GM21576 (cell line): ENCODE measurements around the gene DMGDH.
A peak's percentile ranks its signal among the peaks of the same experiment; 100 is the strongest.

ENCODE experiments used
- ATAC-seq: cut with Tn5 transposase; IDR thresholded peaks from one replicate; pipeline ENCODE4 v1.9.1; 2021; ENCODE audit warnings: mild to moderate bottlenecking, moderate library complexity; ENCODE audit not compliant: unreplicated experiment

The DMGDH gene

DNA sequence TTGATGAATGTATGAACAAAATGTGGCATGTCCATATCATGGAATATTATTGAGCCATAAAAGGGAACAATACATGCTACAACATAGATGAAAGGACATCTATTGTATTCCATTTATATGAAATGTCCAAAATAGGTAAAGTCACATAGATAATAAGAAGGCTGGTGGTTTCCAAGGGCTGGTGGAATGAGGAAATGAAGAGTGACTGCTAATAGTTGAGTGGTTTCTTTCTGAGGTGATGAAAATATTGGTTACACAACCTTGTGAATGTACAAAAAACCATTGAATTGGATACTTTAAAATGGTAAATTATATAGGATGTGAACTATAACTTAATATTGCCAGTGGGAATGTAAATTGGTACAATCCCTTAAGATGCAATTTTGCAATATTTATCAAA is 89.6 kb downstream of the DMGDH start:
- ATAC-seq, result no peak

DNA sequence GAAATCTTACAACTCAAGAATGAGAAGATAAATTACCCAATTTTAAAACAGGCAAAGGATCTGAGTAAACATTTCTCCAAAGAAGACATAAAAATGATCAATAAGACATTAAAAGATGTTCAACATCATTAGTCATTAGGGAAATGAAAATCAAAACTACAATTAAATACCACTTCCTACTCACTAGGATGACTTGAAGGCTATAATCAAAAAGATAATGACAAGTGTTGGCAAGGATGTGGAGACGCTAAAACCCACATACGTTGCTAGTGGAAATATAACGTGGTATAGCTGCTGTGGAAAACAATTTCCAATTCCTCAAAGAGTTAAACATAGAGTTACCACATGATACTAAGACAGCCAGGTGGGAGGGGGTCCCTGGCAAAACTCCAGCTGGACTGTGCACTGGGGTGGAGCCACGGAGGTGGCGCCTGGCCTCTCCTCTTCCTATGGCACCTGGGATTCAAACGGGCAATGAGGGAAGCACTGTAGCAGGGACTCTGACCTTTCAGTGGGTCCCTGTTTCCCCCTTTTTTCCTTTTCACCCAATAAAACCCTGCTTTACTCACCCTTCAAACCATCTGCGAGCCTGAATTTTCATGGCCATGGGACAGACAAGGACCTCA is 90.2 kb downstream of the DMGDH start:
- ATAC-seq, result no peak

DNA sequence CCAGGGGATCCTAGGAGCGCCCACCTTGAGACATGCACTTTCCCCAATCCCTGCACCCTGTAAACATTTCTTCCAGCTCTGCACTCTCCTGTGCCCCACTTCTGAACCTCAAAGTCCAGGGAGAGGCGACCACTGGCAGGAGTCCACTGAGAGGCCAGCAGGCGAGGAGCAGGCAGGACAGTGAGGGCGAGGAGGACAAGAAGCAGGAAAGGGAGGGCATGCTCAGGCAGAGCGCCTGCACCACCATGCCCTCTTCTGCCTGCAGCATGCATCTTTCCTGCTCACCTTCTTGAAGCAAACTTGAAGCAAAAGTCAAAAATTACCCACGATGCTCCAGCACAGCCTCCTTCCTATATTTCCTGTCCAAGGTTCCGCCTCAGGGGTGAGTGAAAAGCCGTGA is 94.4 kb downstream of the DMGDH start:
- no peak for ATAC-seq

DNA sequence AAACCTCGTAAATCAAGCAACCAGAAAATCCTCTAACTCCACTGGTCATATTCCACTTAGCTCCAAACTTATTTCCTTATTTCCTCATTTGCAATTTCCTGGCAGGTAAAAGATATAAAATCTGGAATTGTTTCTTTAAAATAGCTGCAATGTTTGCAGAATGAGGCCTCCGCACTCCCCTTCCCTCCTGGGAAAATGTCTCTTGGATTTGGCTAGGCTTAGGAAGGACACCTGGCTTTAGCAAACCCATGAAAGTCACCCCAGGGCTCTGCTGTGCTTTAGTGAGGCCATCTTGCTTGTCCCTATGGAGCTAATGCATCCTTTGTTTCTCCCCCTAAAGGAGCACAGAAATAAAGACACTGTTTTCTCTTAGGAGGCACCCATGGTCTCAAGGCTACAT is 94.9 kb downstream of the DMGDH start:
- ATAC-seq, result no peak

DNA sequence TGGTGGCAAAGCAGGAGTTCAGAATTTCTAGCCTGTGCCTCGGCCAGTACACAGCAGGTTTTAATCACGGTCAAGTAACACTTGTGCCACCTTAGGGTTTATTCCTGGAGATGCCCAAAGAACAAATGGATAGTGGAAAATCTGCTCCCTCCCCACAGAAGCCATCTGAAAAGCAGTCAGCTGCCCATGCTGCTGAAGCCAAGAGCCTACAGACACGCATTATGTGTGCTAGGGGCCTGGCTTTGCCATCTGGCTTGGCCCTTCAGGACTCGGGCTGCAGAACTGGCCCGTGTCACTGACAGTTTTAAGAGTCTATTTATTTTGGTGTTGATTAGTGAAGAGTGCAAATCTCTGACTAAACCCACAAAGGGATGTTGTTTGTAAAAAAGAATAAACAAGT is 95.5 kb downstream of the DMGDH start:
- ATAC-seq, result no peak

DNA sequence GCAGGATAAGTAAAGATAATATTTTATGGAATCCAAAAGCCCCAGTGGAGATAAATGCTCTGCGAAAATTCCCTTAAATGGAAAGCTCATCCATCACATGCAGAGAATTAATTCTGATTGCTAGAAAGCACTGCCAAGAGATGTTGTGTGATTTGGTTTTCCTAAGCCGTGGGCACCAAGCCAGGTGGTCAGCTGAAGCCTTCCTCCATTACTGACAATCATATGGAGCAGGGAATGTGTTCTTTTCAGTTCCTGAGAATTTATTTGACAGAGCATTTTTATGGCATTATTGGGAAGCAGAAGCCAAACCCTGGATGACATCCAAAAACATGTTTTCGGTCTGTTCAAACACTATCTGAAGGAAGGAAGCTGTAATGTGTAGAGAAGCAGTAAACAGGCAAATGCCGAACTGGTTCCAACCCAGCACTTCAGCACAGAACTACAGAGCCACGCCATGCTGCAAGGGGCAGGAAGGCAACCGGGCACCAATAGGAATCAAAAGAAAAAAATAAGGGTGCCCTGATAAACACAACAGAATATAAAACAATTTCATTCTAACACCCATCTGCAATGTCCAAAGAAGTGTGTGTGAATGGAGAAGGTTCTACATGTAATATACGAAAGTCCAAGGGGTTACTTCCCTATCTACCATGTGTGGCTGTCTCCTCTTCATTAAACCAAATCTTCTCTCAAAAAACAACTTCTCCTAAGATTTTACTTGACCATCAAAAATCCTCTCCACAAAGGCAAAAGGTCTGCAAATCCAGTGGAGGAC is 96.6 kb downstream of the DMGDH start:
- no peak for ATAC-seq

DNA sequence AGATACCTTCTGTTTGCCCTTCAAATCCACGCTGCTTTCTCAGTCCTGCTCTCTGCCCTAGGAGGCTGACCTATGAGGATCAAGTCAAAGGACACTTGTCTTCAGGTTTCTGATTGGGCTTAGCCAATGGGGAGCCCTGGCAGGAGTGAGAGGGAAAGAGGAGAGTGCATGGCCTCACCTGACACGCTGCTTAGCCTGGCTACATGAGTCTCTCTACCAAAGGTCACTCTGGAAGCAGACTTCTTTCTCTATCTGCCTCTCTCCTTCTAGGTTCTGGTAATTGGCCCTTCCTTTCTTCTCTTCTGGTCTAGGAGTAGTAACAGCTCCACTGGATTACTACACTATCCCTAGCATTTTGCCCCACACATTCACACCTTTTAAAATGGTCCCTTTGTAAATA is 97.5 kb downstream of the DMGDH start:
- ATAC-seq, result no peak

DNA sequence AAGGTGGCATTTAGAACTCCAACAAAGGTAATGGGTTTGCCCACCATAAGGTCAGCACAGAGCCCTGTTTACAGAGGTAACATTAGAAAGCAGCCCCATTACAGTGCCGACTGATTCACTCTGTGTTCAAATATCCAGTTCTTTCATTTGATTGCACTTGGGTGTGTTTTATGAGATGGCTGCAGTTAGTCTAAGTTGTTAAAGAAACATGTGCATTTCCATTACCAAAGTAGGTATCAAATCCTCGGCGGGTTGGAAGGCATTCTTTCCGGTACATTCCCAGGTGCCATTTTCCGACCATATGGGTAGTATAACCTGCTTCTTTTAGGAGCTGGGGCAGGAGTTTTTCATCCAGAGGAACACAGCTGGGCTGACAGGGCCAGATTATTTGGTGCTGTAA is 100.7 kb downstream of the DMGDH start:
- ATAC-seq, result no peak

DNA sequence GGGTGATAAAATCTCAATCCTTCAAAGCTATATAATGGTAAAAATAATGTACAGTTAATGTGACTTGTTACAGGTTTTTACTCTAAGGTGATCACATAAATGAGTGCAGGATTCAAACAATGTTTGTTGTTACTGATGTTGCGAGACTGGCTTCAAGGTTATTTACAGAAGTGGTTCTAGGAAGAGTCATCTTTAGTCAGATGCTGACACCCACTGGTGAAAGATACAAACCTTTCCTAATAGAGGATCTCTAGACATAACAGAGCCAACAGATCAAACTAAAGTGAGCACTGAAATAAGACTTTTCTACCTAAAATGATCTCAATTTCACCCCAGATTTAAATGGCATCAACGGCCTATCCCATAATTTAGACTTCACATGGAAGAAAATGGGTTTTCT is 104.6 kb downstream of the DMGDH start:
- ATAC-seq, result no peak

DNA sequence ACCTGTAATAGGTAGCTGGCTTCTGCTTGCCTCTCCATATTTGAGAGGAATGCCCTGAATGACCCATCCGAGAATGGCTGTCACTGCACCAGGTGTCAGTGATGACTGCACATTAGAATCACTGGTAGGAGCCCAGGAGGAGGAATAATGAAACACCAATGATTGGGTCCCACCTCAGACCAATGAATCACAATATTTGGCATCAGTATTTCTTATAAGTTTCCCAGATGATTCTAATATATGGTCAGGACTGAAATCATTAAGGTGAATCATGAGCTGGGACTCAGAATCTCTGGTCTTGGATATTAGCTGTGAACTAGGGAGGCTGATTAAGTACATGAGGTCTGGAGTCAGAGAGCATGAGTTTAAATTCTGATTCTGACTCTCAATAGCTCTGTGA is 107.7 kb downstream of the DMGDH start:
- ATAC-seq, result no peak

DNA sequence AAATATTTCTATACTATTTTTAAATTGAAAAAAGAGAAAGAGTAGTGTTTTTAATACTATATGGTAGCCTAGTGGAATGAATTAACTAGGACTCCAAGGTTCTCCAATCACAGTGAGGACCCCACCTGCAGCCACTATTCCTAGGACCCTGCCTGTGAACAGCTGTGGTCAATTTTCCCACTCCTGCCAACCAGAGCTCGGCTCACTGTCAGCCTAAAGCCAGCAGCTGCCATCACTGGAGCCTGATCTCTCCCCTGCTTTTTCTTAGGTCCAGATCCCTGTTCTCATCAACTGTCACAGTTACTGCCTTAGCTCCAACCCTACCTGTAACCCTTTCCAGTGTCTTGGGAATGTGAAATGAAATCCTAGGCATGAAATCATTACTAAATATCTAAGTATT is 109.7 kb downstream of the DMGDH start:
- no peak for ATAC-seq

DNA sequence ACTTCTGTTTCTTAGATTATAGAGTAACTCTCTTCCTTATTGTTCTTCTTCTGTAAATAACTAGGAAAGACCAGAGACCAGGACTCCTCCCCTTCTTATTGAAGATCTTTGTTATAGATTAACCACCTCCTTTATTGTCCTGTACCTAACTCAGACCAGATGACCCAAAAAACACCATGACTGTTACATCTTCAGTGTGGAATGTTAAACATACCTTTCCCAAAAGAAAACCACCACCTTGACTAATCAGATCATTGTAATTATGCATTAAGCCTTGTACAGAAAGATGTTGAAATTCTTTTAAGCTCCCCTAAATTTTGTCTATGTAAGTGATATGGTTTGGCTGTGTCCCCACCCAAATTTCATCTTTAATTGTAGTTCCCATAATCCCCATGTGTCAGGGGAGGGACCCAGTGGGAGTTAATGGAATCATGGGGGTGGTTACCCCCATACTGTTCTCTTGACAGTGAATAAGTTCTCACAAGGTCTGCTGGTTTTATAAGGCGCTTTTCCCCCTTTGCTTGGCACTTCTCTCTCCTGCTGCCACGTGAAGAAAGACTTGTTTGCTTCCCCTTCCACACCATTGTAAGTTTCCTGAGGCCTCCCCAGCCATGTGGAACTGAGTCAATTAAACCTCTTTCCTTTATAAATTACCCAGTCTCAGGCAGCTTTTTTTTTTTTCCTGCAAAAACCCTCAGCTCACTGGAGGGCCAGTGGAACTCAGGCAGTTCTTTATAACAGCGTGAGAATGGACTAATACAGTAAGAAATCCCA is 110.6 kb downstream of the DMGDH start:
- ATAC-seq, result no peak

DNA sequence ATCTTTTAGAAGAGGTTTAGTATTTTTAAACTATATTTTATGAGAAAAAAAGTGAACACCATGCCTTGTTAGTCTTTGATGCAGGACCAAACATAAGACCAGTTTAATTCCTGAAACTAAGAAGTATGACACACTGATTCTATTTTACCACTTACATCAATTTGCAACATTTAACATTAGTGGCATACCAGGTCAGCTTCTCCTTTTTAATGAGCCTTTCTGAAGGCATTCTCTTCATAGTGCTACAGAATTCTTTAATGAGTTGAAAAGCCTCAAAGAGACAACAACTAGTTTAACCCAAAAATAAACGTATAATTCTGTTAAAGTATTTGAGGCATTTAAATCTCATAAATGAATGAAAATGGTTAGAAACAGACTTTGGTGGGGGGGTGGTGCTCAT is 112.6 kb downstream of the DMGDH start:
- ATAC-seq, result no peak

DNA sequence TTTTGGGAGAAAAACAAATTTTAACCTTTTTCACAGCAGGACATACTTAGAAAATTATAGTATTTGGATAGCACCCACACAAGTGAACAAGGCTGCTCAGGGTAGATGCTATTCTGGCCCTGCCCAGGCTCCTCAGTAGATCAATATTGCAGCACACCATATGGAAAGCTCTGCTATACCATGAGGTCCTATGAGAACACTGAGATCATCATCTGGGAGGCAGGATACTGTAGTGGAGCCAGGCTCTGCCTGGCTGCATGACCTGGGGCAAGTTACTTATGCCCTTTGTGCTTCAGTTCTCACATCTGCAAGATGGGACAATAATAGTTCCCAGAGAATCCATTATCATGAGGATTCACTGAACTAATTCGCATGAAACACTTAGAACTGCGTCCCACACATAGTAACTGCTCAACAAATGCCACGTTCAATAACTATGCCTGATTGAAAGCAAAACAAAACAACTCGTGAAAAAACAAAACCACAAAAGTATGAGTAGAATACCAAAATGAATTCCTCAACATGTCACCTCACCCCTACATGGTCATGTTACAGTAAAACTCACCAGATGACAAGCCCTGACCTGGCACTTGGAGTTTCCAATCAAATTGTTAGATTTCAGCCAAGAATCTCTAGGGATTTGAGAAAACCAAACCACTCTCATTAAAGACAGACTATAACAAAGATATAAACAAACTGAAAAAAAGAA is 116.2 kb downstream of the DMGDH start:
- ATAC-seq, result peak; percentile 64
